MG63 (cell line): Measurements from ENCODE around the gene LRRC10. TPM values are rescaled to one million over a fixed set of nuclear protein-coding genes. Genes with fewer than 3 reads are reported as not detected.
"Not testable (repeated sequence)": the region's sequence is repeated elsewhere in the genome, so short reads cannot be mapped to it uniquely, and the experiment has no call there.

Experiments used
- DNase-seq: peaks from one replicate; pipeline ENCODE4 v3.0.0-alpha.2; 2020
- H3K27me3 ChIP-seq: fragments of 250-450 bp; sonication (Bioruptor Pico); 2 replicates; pipeline ENCODE4 v1.5.1; 2020; ENCODE audit warnings: mild to moderate bottlenecking, moderate library complexity
- H3K36me3 ChIP-seq: fragments of 250-450 bp; sonication (Bioruptor Pico); 2 replicates; pipeline ENCODE4 v1.5.1; 2020; ENCODE audit warnings: mild to moderate bottlenecking, moderate library complexity
- H3K4me3 ChIP-seq: fragments of 250-450 bp; sonication (Bioruptor Pico); 2 replicates; pipeline ENCODE4 v1.5.1; 2020; ENCODE audit warnings: mild to moderate bottlenecking, moderate library complexity
- H3K9me3 ChIP-seq: fragments of 250-450 bp; sonication (Bioruptor Pico); 2 replicates; pipeline ENCODE4 v1.5.1; 2020; ENCODE audit warnings: mild to moderate bottlenecking, moderate library complexity
- total RNA-seq: library from RNA; depleted of rRNA; stranded (reverse); fragments of >200 nt; shearing (Covaris generic); gene quantifications from 2 replicates; pipeline ENCODE4 v1.2.3, GENCODE V29; 2014; ENCODE audit warnings: low replicate concordance

LRRC10 gene
- total RNA-seq, 1 experiment from 2014 or later: not detected

- no peaks in the 10 kb centered on the region for H3K36me3 ChIP-seq
- H3K27me3 ChIP-seq: no peaks in the 10 kb centered on the region; the same call in 1 of the 2 replicates
- no peaks in the 10 kb centered on the region for H3K9me3 ChIP-seq
- no peak overlapping the region for H3K4me3 ChIP-seq
- no peak for DNase-seq
Observed at GRCh38 chr12:69627501-69627900, 16.8 kb upstream of the LRRC10 start.

GRCh38 chr12:69623970-69624369, 13.3 kb upstream of the LRRC10 start:
- no peaks in the 10 kb centered on the region for H3K9me3 ChIP-seq
- H3K36me3 ChIP-seq: no peaks in the 10 kb centered on the region
- no peak overlapping the region for H3K4me3 ChIP-seq
- H3K27me3 ChIP-seq: no peaks in the 10 kb centered on the region; the same call in 1 of the 2 replicates
- no peak for DNase-seq

GRCh38 chr12:69621551-69621950, 10.8 kb upstream of the LRRC10 start:
- Histone ChIP-seq H3K4me3 (no peak overlapping the region), H3K9me3 (no peaks in the 10 kb centered on the region), H3K36me3 (no peaks in the 10 kb centered on the region), H3K27me3 (no peaks in the 10 kb centered on the region; the same call in 1 of the 2 replicates)
- no peak for DNase-seq

- DNase-seq: no peak
- no peaks in the 10 kb centered on the region for H3K36me3 ChIP-seq
- H3K9me3 ChIP-seq: no peaks in the 10 kb centered on the region
- H3K27me3 ChIP-seq: no peaks in the 10 kb centered on the region; the same call in 1 of the 2 replicates
- H3K4me3 ChIP-seq: no peak overlapping the region
Observed at GRCh38 chr12:69620921-69621320, 10.2 kb upstream of the LRRC10 start.

- H3K27me3 ChIP-seq: no peaks in the 10 kb centered on the region
- DNase-seq: no peak
- no peaks in the 10 kb centered on the region for H3K36me3 ChIP-seq
Observed at GRCh38 chr12:69620077-69620476, 9.4 kb upstream of the LRRC10 start.

GRCh38 chr12:69619050-69619449, 8.3 kb upstream of the LRRC10 start:
- H3K9me3 ChIP-seq: no peaks in the 10 kb centered on the region

More at GRCh38 chr12:69620077-69620476, 9.4 kb upstream of the LRRC10 start:
- no peaks in the 10 kb centered on the region for H3K9me3 ChIP-seq
- H3K4me3 ChIP-seq: no peak overlapping the region

GRCh38 chr12:69616025-69616424, 5.3 kb upstream of the LRRC10 start:
- no peak for DNase-seq
- Histone ChIP-seq H3K9me3 (no peaks in the 10 kb centered on the region), H3K27me3 (no peaks in the 10 kb centered on the region), H3K36me3 (no peaks in the 10 kb centered on the region), H3K4me3 (no peak overlapping the region)

More at GRCh38 chr12:69619050-69619449, 8.3 kb upstream of the LRRC10 start:
- H3K4me3 ChIP-seq: no peak overlapping the region
- DNase-seq: no peak
- no peaks in the 10 kb centered on the region for H3K27me3 ChIP-seq
- H3K36me3 ChIP-seq: no peaks in the 10 kb centered on the region

- Histone ChIP-seq H3K27me3 (no peaks in the 10 kb centered on the region), H3K9me3 (no peaks in the 10 kb centered on the region), H3K36me3 (no peaks in the 10 kb centered on the region), H3K4me3 (no peak overlapping the region)
- DNase-seq: no peak
Observed at GRCh38 chr12:69613351-69613750, 2.6 kb upstream of the LRRC10 start.

- no peak for DNase-seq
- Histone ChIP-seq H3K27me3 (no peaks in the 10 kb centered on the region), H3K9me3 (no peaks in the 10 kb centered on the region), H3K4me3 (no peak overlapping the region), H3K36me3 (no peaks in the 10 kb centered on the region)
Observed at GRCh38 chr12:69610126-69610525, 581 bp downstream of the LRRC10 start.

GRCh38 chr12:69608114-69608513, 2.6 kb downstream of the LRRC10 start:
- Histone ChIP-seq H3K27me3 (no peaks in the 10 kb centered on the region), H3K4me3 (no peak overlapping the region), H3K9me3 (no peaks in the 10 kb centered on the region), H3K36me3 (peaks cover 1% of the 10 kb centered on the region)
- no peak for DNase-seq

GRCh38 chr12:69604275-69604674, 6.4 kb downstream of the LRRC10 start:
- H3K9me3 ChIP-seq, H3K27me3 ChIP-seq, DNase-seq, H3K4me3 ChIP-seq: not testable (repeated sequence)
- peaks cover 39% of the 10 kb centered on the region for H3K36me3 ChIP-seq

GRCh38 chr12:69603556-69603955, 7.2 kb downstream of the LRRC10 start:
- DNase-seq, H3K4me3 ChIP-seq, H3K27me3 ChIP-seq, H3K9me3 ChIP-seq: not testable (repeated sequence)
- peaks cover 47% of the 10 kb centered on the region for H3K36me3 ChIP-seq

GRCh38 chr12:69602954-69603353, 7.8 kb downstream of the LRRC10 start:
- Histone ChIP-seq H3K4me3 (no peak overlapping the region), H3K36me3 (peaks cover 53% of the 10 kb centered on the region), H3K9me3 (no peaks in the 10 kb centered on the region), H3K27me3 (no peaks in the 10 kb centered on the region)
- no peak for DNase-seq

GRCh38 chr12:69601962-69602685, 8.6 kb downstream of the LRRC10 start:
- DNase-seq: no peak
- Histone ChIP-seq H3K27me3 (no peaks in the 10 kb centered on the region), H3K4me3 (no peak overlapping the region), H3K9me3 (no peaks in the 10 kb centered on the region), H3K36me3 (peaks cover 61% of the 10 kb centered on the region)

- H3K4me3 ChIP-seq: no peak overlapping the region
- no peak for DNase-seq
- no peaks in the 10 kb centered on the region for H3K27me3 ChIP-seq
- H3K36me3 ChIP-seq: peaks cover 74% of the 10 kb centered on the region
- no peaks in the 10 kb centered on the region for H3K9me3 ChIP-seq
Observed at GRCh38 chr12:69600804-69601203, 9.9 kb downstream of the LRRC10 start.

- H3K36me3 ChIP-seq: peaks cover 95% of the 10 kb centered on the region
- no peak overlapping the region for H3K4me3 ChIP-seq
- H3K9me3 ChIP-seq: no peaks in the 10 kb centered on the region
- DNase-seq: no peak
- no peaks in the 10 kb centered on the region for H3K27me3 ChIP-seq
Observed at GRCh38 chr12:69598174-69598753, 12.4 kb downstream of the LRRC10 start.

- no peak for DNase-seq
- Histone ChIP-seq H3K9me3 (no peaks in the 10 kb centered on the region), H3K36me3 (peaks cover 96% of the 10 kb centered on the region), H3K4me3 (no peak overlapping the region), H3K27me3 (no peaks in the 10 kb centered on the region)
Observed at GRCh38 chr12:69595689-69596088, 15.0 kb downstream of the LRRC10 start.

- peaks cover 84% of the 10 kb centered on the region for H3K36me3 ChIP-seq
- no peaks in the 10 kb centered on the region for H3K27me3 ChIP-seq
- H3K4me3 ChIP-seq: no peak overlapping the region
- no peak for DNase-seq
- no peaks in the 10 kb centered on the region for H3K9me3 ChIP-seq
Observed at GRCh38 chr12:69589082-69589481, 21.6 kb downstream of the LRRC10 start.
